HG03175 (cell line): ENCODE data around the gene FPGS.

Experiments used
- ATAC-seq: cut with Tn5 transposase; IDR thresholded peaks from one replicate; pipeline ENCODE4 v1.9.1; 2021; ENCODE audit warnings: mild to moderate bottlenecking, moderate library complexity; ENCODE audit not compliant: unreplicated experiment

FPGS gene

DNA sequence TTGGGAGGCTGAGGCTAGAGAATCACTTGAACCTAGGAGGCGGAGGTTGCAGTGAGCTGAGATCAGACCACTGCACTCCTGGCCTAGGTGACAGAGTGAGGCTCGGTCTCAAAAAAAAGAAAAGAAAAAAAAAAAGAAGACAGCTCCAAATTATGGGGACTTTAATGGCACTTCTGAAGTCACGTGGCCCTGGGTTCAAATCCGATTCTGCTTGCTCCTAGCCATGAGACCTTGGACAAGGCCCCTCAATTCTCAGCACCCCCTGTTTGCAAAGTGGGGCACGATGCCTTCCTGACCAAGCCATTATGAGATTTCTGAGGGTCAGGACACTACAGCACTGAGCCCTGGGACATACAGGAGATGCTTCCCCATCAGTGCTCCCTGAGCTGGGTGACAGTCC is 52.8 kb downstream of the FPGS start:
- no peak for ATAC-seq

DNA sequence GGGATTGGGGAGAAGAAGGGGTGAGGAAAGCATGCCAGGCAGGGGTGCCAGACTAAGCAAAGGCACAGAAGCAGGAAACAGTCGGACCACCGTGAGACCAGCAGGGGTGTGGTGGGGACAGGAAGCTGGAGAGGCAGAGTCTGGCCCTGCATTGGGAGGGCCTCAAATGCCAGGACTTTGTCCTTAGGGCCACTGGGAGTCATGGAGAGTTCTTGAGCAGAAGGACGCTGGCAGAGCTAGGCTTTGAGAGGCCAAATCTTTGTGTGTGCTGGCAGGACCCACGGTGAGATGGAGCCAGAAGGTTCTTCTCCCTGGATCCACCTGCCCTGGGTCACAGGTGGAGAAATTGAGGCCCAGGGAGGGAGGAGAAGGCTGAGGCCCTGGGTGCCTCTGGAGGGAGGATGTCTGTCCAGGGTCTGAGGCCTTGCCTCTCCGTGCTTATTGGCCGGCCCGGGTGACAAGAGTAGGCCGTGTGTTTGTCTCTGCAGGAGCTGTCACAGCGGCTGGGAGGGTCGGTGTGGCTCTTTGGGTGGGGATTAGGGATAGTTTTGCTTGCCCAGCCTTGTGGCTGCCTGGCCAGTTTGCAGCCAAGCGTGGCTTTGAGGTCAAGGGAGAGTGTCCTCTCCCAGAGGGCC is 53.5 kb downstream of the FPGS start:
- ATAC-seq, result no peak

- ATAC-seq, result no peak
Measured at GRCh38 chr9:127856729-127857116, 54.0 kb downstream of the FPGS start.

DNA sequence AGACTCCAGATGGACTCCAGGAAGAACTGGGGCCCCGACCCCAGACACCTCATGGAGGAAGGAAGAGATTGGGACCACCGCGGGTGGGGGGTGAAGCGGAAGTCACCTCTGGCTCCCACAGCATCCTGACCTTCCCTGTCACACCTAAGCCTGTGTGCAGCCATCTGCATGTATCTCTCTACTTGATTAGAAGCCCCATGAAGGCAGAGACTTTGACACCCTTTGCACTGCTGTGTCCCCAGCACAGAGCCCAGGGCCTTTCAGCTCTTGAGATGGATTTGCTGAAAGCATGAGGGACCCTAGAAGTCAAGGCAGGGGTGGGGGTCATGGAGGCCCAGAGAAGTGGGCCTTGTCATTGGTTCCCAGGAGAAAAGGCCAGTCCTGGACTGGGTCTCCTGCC is 54.6 kb downstream of the FPGS start:
- no peak for ATAC-seq

DNA sequence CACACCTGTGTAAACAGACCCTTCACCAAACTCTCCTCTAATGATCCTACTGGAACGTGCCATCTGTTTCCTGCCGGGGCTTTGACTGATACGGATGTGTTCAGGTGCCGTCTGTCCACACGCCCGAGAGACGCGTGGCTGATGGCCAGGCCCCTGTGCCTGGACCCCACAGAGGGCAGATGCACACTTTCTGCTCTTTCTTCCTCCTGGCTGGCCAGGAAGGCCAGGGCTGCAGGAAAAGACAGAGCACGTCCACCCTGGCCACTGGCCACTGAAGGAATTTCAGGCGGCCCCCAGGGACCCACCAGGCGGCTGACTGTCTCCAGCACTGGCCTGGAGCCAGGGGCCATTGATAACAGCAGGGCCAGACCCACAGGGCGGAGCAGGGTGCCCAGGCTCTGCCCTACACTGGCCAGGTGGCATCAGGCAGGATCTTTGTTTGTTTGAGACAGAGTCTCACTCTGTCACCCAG is 55.4 kb downstream of the FPGS start:
- ATAC-seq, result no peak

- no peak for ATAC-seq
Measured at GRCh38 chr9:127860260-127860659, 57.6 kb downstream of the FPGS start.

DNA sequence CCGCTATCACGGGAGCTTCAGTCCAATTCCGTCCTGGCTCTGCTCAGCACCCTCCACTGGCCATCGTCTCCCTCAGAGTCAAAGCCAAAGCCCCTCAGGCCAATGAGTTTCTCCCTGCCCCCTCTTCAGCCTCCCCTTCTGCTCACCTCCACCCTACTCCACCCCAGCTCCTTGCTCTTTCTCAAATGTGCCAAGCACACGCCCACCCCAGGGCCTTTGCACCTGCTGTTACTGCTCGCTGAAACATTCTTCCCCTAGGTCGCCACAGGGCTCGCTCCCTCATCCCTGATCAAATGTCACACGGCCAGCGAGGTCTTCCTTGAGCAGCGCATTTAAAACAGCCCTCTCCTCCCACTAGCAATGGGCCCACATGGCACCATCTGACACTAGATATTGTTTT is 58.1 kb downstream of the FPGS start:
- no peak for ATAC-seq

DNA sequence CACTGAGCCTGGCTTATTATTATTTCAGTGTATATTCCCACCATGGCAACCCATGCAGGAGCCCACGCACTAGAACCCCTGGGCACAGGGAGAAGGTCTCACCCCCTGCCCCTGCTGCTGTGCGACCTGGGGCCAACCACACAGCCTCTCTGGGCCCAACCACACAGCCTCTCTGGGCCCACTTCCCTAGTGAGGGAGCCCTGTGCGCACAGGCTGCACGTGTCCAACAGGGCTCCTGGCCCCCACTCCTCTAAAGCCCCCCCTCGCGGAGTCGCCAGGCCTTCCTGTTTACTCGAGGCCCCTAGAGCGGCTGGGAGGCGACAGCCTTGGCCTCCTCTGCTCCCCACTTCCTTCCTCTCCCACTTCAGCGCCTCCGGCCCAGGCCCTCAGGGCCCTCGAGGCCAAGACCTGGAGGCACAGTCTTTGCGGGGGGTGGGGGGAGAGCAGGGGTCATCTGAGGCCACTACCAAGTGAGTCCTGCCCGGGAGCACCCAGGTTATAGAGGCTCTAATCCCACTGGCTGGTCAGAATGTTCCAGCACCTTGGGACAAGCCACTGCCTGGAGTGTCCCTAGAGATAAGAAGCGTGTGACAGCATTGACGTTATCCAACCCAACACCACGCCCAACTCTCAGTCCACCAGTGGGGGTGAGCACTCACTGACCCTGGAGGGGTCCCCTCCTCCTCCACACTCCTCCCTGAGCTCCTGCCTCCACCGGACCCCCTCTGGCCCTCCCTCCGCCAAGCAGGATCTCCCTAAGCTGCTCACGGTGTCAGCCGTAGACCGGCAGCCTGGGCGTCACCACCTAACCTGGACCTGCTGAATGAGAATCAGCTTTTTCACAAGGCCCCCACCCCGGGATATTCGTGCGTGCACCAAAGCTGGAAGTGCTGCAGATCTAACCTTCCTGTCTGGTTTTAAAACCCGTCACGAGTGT is 59.7 kb downstream of the FPGS start:
- ATAC-seq, result no peak

- ATAC-seq, result no peak
Measured at GRCh38 chr9:127863191-127863621, 60.5 kb downstream of the FPGS start.
